Activated CD8-positive, alpha-beta T cell treated with anti-CD3 and anti-CD28 coated beads for 36 hours (primary cell): ENCODE results near the gene MTCL1. TPM values are rescaled to one million over a fixed set of nuclear protein-coding genes. Genes with fewer than 3 reads are reported as not detected.

Experiments
- ATAC-seq: fragments of 200-7000 bp; cut with Tn5 transposase; one replicate; pipeline ENCODE4 v1.10.0; 2021; ENCODE audit warnings: mild to moderate bottlenecking, moderate library complexity
- CTCF ChIA-PET: fragments of 350-600 bp; sonication (Branson Sonifier 250); formaldehyde crosslinking; loops from one replicate; lab custom pipeline; 2021; ENCODE audit warnings: antibody characterized with exemption; lab: Charles Lee
- POLR2A ChIA-PET: fragments of 350-600 bp; sonication (Branson Sonifier 250); formaldehyde crosslinking; loops from one replicate; lab custom pipeline; 2021; ENCODE audit warnings: antibody characterized with exemption; lab: Charles Lee
- DNase-seq: peaks from one replicate; pipeline ENCODE4 v3.0.0-alpha.2; 2020
- H3K27ac Mint-ChIP-seq: one replicate; pipeline ENCODE4 v1.8.0; 2021; ENCODE audit warnings: mild to moderate bottlenecking, mixed read lengths
- H3K27me3 Mint-ChIP-seq: one replicate; pipeline ENCODE4 v1.8.0; 2021; ENCODE audit warnings: mixed read lengths
- H3K36me3 Mint-ChIP-seq: one replicate; pipeline ENCODE4 v1.8.0; 2021; ENCODE audit warnings: low read depth, mixed read lengths
- H3K4me1 Mint-ChIP-seq: one replicate; pipeline ENCODE4 v1.8.0; 2021; ENCODE audit warnings: low read depth, mixed read lengths
- H3K4me3 Mint-ChIP-seq: one replicate; pipeline ENCODE4 v1.8.0; 2021; ENCODE audit warnings: mild to moderate bottlenecking, moderate library complexity, mixed read lengths
- H3K9me3 Mint-ChIP-seq: one replicate; pipeline ENCODE4 v1.8.0; 2021; ENCODE audit warnings: mixed read lengths
- CTCF ChIP-seq: fragments of 200-600 bp; IDR thresholded peaks from one replicate; pipeline ENCODE4 v1.8.0; 2022; ENCODE audit warnings: antibody characterized with exemption, mild to moderate bottlenecking
- intact Hi-C: fragments of 100-400 bp; cut with micrococcal nuclease; formaldehyde crosslinking; loops from one replicate; pipeline ENCODE4 v1.10.0; 2022
- total RNA-seq, 2 experiments: library from RNA; stranded (reverse); gene quantifications; one replicate each; pipeline ENCODE4 v1.2.3, GENCODE V29; 2021

MTCL1 gene
- total RNA-seq, 2 experiments from 2014 or later = 0.25 to 0.52 TPM

GRCh38 chr18:8881103-8881502, 175.7 kb downstream of the MTCL1 start:
- Mint-ChIP-seq H3K27me3 (peaks cover 2% of the 10 kb centered on the region), H3K4me1 (no peaks in the 10 kb centered on the region), H3K36me3 (peaks cover 2% of the 10 kb centered on the region), H3K9me3 (peaks cover 10% of the 10 kb centered on the region), H3K27ac (no peak overlapping the region), H3K4me3 (no peak overlapping the region)
- ChIA-PET CTCF (interaction anchor here (1.3 kb wide), 1 partner anchor 16 kb away, joined by 4 read pairs; no protein-coding TSS in a partner anchor), POLR2A (interaction anchor here (1.2 kb wide), 1 partner anchor 37 kb away, joined by 3 read pairs; no protein-coding TSS in a partner anchor)
- no peak for TF ChIP-seq CTCF
- ATAC-seq = no peak
- no peak for DNase-seq
- intact Hi-C loops = no loop called here

Other genes with a start within 250 kb of the MTCL1 start
- gene RAB12, start 96.1 kb upstream of the MTCL1 start, total RNA-seq = 10 to 100 TPM; 11.9 to 13.7 TPM